HFFc6 (cell line): Measurements from ENCODE around the gene EFCAB8. TPM values are rescaled to one million over a fixed set of nuclear protein-coding genes. Genes with fewer than 3 reads are reported as not detected.

Source experiments
- DNase-seq: peaks from one replicate; pipeline ENCODE4 v3.0.0-alpha.2; 2018
- H3K27ac Mint-ChIP-seq: 2 replicates; pipeline ENCODE4 v1.8.0; 2020; ENCODE audit warnings: mild to moderate bottlenecking, mixed read lengths
- H3K27me3 Mint-ChIP-seq: 2 replicates; pipeline ENCODE4 v1.8.0; 2021; ENCODE audit warnings: mild to moderate bottlenecking, moderate library complexity, mixed read lengths; ENCODE audit not compliant: insufficient read depth
- H3K36me3 Mint-ChIP-seq: 2 replicates; pipeline ENCODE4 v1.8.0; 2021; ENCODE audit warnings: low read depth, mixed read lengths
- H3K4me1 Mint-ChIP-seq: 2 replicates; pipeline ENCODE4 v1.8.0; 2020; ENCODE audit warnings: low read depth, mixed read lengths
- H3K4me3 Mint-ChIP-seq: 2 replicates; pipeline ENCODE4 v1.8.0; 2020; ENCODE audit warnings: mild to moderate bottlenecking, moderate library complexity, mixed read lengths
- H3K9me3 Mint-ChIP-seq: 2 replicates; pipeline ENCODE4 v1.8.0; 2020; ENCODE audit warnings: mild to moderate bottlenecking, mixed read lengths
- total RNA-seq, 6 experiments: library from RNA; stranded (reverse); fragmentation: NEBNext Ultra II Directional; extraction: Animal tissue kit (Norgen Biotek cat#: 25700); gene quantifications; 2 replicates in 1 of 6; 3 replicates in 5 of 6; pipeline ENCODE4 v1.2.3, GENCODE V29; 2021
- TF ChIP-seq, protein P1 (sequence below): fragments of 200-600 bp; sonication (generic); IDR thresholded peaks from 2 replicates; pipeline ENCODE4 v1.5.0; 2021; ENCODE audit warnings: antibody characterized with exemption, mild to moderate bottlenecking

EFCAB8 gene
- total RNA-seq, 6 experiments from 2014 or later, result not detected

DNA sequence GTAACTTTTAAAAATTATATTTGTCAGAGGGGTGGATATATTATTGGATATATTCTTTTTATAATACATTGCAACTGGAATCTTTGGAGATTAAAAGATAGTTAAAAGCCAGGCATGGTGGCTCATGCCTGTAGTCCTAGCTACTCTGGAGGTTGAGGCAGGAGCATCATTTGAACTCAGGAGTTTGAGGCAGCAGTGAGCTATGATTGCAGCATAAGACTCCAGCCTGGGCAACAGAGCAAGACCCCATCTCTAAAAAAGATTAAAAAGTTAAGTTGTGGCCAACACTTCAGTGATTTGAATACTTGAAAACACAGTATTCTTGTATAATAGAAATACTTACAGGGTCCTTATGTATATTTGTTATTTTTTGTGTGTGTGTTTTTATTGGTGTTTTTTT lies 23.8 kb upstream of the EFCAB8 start:
- Mint-ChIP-seq H3K27me3 (no peaks in the 10 kb centered on the region), H3K9me3 (no peaks in the 10 kb centered on the region), H3K4me1 (peaks cover 7% of the 10 kb centered on the region), H3K4me3 (no peak overlapping the region), H3K27ac (no peak overlapping the region), H3K36me3 (peaks cover 29% of the 10 kb centered on the region)
- TF ChIP-seq, protein P1, sequence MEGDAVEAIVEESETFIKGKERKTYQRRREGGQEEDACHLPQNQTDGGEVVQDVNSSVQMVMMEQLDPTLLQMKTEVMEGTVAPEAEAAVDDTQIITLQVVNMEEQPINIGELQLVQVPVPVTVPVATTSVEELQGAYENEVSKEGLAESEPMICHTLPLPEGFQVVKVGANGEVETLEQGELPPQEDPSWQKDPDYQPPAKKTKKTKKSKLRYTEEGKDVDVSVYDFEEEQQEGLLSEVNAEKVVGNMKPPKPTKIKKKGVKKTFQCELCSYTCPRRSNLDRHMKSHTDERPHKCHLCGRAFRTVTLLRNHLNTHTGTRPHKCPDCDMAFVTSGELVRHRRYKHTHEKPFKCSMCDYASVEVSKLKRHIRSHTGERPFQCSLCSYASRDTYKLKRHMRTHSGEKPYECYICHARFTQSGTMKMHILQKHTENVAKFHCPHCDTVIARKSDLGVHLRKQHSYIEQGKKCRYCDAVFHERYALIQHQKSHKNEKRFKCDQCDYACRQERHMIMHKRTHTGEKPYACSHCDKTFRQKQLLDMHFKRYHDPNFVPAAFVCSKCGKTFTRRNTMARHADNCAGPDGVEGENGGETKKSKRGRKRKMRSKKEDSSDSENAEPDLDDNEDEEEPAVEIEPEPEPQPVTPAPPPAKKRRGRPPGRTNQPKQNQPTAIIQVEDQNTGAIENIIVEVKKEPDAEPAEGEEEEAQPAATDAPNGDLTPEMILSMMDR, result no peak
- DNase-seq, result no peak

DNA sequence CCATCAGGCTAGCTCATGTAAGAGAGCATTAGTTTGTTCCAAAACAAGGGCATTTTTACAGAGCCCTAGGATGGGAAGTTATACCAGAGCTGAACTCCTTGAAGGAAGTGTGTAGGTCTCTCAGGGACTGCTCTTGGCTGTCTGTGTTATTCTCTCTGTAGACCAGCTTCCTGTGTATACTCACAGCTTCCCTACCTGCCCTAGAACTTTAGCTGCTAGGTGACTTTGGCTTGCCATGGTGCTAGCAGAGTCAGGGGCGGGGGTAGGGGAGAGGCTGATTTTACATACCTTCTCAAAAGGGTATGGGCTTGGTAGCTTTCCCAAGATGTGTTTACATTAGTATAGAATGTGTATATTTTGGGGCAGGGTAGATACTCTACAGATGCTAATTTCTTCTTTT lies 21.6 kb upstream of the EFCAB8 start:
- Mint-ChIP-seq H3K27ac (no peak overlapping the region), H3K36me3 (peaks cover 23% of the 10 kb centered on the region), H3K27me3 (no peaks in the 10 kb centered on the region), H3K9me3 (no peaks in the 10 kb centered on the region), H3K4me3 (no peak overlapping the region), H3K4me1 (no peaks in the 10 kb centered on the region)
- DNase-seq, result no peak
- TF ChIP-seq, protein P1, result no peak

DNA sequence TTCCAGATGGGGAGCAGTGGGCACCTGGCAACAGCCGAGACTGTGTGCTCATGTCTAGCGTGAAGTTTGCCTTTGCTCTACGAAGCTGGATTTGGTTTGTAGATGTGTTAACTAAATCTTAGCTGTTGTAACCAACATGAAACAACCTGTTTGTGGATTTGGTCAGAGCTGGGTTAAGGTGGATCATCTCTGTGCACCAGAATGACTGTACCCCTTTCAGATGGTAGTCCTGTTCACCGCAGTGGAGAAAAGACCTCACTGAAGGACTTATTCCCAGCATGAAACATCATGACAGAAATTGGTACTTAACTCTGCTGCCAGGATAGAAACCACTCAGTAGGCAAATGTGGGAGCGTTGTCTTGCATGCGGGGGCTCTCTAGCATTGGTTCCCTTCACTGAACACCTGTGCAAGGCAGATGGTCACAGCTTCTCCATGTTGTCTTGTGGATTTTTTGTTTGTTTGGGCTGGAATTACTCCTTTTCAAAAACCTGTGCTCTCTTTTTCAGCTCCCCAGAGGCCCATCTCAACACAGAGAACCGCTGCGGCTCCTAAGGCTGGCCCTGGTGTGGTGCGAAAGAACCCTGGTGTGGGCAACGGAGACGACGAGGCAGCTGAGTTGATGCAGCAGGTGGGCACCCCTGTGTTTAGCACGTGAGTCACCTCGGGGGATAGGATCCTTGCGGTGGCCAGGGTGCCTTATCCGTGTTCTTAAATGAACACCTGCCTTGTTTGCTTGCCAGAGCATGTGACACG lies 19.3 kb upstream of the EFCAB8 start:
- no peaks in the 10 kb centered on the region for H3K9me3 Mint-ChIP-seq
- H3K27me3 Mint-ChIP-seq, result no peaks in the 10 kb centered on the region; the same call in 1 of the 2 replicates
- no peak overlapping the region for H3K27ac Mint-ChIP-seq
- no peaks in the 10 kb centered on the region for H3K4me1 Mint-ChIP-seq
- no peak overlapping the region; the same call in 1 of the 2 replicates for H3K4me3 Mint-ChIP-seq
- no peak for DNase-seq
- peaks cover 34% of the 10 kb centered on the region for H3K36me3 Mint-ChIP-seq
- TF ChIP-seq, protein P1, result no peak

DNA sequence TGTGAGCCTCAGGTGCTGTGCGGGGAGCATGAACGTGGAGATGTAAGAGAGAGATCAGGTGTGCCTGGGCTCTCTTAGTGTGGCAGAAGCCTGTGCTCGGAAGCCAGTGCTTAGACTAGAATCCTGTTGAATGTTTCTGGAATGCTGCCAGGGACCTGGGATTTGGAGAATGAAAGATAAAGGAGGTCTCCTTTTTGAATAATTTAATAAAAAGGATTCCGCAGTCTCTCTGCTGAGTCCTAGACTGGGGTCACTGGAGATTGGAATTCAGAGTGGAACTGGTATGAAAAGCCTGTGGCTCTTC lies 18.8 kb upstream of the EFCAB8 start:
- Mint-ChIP-seq H3K27ac (no peak overlapping the region), H3K36me3 (peaks cover 38% of the 10 kb centered on the region), H3K27me3 (no peaks in the 10 kb centered on the region; the same call in 1 of the 2 replicates), H3K4me3 (no peak overlapping the region; the same call in 1 of the 2 replicates), H3K4me1 (peaks cover 4% of the 10 kb centered on the region; the same call in 1 of the 2 replicates), H3K9me3 (no peaks in the 10 kb centered on the region)
- TF ChIP-seq, protein P1, result no peak
- no peak for DNase-seq

DNA sequence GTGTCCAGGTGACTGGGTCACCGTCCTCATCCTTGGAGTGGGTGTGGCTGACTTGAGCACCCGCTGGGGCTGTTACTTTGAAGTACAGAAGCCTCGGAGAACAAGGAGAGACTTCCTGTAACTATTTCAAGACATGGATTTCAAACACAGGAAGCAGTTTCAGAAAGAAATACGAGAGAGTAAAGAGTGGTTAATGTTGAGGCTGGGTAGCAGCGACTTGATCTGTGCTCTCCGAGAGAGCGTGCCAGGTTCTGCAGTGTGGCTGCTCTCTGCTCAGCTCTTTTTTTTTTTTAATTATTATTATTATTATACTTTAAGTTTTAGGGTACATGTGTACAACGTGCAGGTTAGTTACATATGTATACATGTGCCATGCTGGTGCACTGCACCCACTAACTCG lies 17.5 kb upstream of the EFCAB8 start:
- peaks cover 36% of the 10 kb centered on the region for H3K36me3 Mint-ChIP-seq
- H3K4me1 Mint-ChIP-seq, result peaks cover 13% of the 10 kb centered on the region
- DNase-seq, result no peak
- TF ChIP-seq, protein P1, result no peak
- no peaks in the 10 kb centered on the region; the same call in 1 of the 2 replicates for H3K27me3 Mint-ChIP-seq
- H3K27ac Mint-ChIP-seq, result no peak overlapping the region
- no peak overlapping the region for H3K4me3 Mint-ChIP-seq
- no peaks in the 10 kb centered on the region for H3K9me3 Mint-ChIP-seq
